ENCODE measurements around the gene TSPAN18. TPM values are rescaled to one million over a fixed set of nuclear protein-coding genes. Genes with fewer than 3 reads are reported as not detected.
A peak's percentile ranks its signal among the peaks of the same experiment; 100 is the strongest.

The TSPAN18 gene
- total RNA-seq, 1 donor from 2014 or later: 717 TPM

GRCh38 chr11:44824300-44824704, 97.5 kb downstream of the TSPAN18 start:
- Mint-ChIP-seq H3K4me1 (ENCODE audit: unreplicated experiment) (peaks cover 94% of the 10 kb centered on the region), H3K27me3 (ENCODE audit: unreplicated experiment) (peaks cover 37% of the 10 kb centered on the region), H3K27ac (ENCODE audit: unreplicated experiment) (peak overlapping the region; percentile 99), H3K4me3 (ENCODE audit: unreplicated experiment) (peak overlapping the region; percentile 59), H3K36me3 (ENCODE audit: low read depth, unreplicated experiment) (peaks cover 65% of the 10 kb centered on the region), H3K9me3 (ENCODE audit: unreplicated experiment) (no peaks in the 10 kb centered on the region)
- peak; percentile 78 for DNase-seq (ENCODE audit: low spot score)
- TF ChIP-seq CTCF (IDR thresholded peaks at IDR 0.05; ENCODE audit: unreplicated experiment): no peak

- Mint-ChIP-seq H3K9me3 (ENCODE audit: unreplicated experiment) (no peaks in the 10 kb centered on the region), H3K27me3 (ENCODE audit: unreplicated experiment) (peaks cover 33% of the 10 kb centered on the region), H3K4me1 (ENCODE audit: unreplicated experiment) (peaks cover 94% of the 10 kb centered on the region), H3K4me3 (ENCODE audit: unreplicated experiment) (peak overlapping the region; percentile 59), H3K36me3 (ENCODE audit: low read depth, unreplicated experiment) (peaks cover 62% of the 10 kb centered on the region), H3K27ac (ENCODE audit: unreplicated experiment) (peak overlapping the region; percentile 99)
- no peak for TF ChIP-seq CTCF (IDR thresholded peaks at IDR 0.05; ENCODE audit: unreplicated experiment)
- DNase-seq (ENCODE audit: low spot score): no peak
These were observed 98.5 kb downstream of the TSPAN18 start for GRCh38 chr11:44825058-44825785.

GRCh38 chr11:44826922-44827643, 100.3 kb downstream of the TSPAN18 start:
- H3K27ac Mint-ChIP-seq (ENCODE audit: unreplicated experiment): peak overlapping the region; percentile 99
- H3K36me3 Mint-ChIP-seq (ENCODE audit: low read depth, unreplicated experiment): peaks cover 52% of the 10 kb centered on the region
- H3K4me1 Mint-ChIP-seq (ENCODE audit: unreplicated experiment): peaks cover 91% of the 10 kb centered on the region
- no peaks in the 10 kb centered on the region for H3K9me3 Mint-ChIP-seq (ENCODE audit: unreplicated experiment)
- DNase-seq (ENCODE audit: low spot score): no peak
- H3K4me3 Mint-ChIP-seq (ENCODE audit: unreplicated experiment): no peak overlapping the region
- peaks cover 30% of the 10 kb centered on the region for H3K27me3 Mint-ChIP-seq (ENCODE audit: unreplicated experiment)
- TF ChIP-seq CTCF (IDR thresholded peaks at IDR 0.05; ENCODE audit: unreplicated experiment): no peak

- Mint-ChIP-seq H3K27me3 (ENCODE audit: unreplicated experiment) (peaks cover 27% of the 10 kb centered on the region), H3K4me1 (ENCODE audit: unreplicated experiment) (peaks cover 96% of the 10 kb centered on the region), H3K4me3 (ENCODE audit: unreplicated experiment) (peak overlapping the region; percentile 74), H3K27ac (ENCODE audit: unreplicated experiment) (no peak overlapping the region), H3K9me3 (ENCODE audit: unreplicated experiment) (no peaks in the 10 kb centered on the region), H3K36me3 (ENCODE audit: low read depth, unreplicated experiment) (peaks cover 58% of the 10 kb centered on the region)
- DNase-seq (ENCODE audit: low spot score): no peak
- no peak for TF ChIP-seq CTCF (IDR thresholded peaks at IDR 0.05; ENCODE audit: unreplicated experiment)
These were observed 101.5 kb downstream of the TSPAN18 start for GRCh38 chr11:44828296-44828695.

GRCh38 chr11:44829838-44830237, 103.1 kb downstream of the TSPAN18 start:
- Mint-ChIP-seq H3K9me3 (ENCODE audit: unreplicated experiment) (no peaks in the 10 kb centered on the region), H3K27me3 (ENCODE audit: unreplicated experiment) (peaks cover 24% of the 10 kb centered on the region), H3K4me1 (ENCODE audit: unreplicated experiment) (peaks cover 92% of the 10 kb centered on the region), H3K27ac (ENCODE audit: unreplicated experiment) (peak overlapping the region; percentile 16), H3K36me3 (ENCODE audit: low read depth, unreplicated experiment) (peaks cover 55% of the 10 kb centered on the region), H3K4me3 (ENCODE audit: unreplicated experiment) (peak overlapping the region; percentile 16)
- TF ChIP-seq CTCF (IDR thresholded peaks at IDR 0.05; ENCODE audit: unreplicated experiment): no peak
- no peak for DNase-seq (ENCODE audit: low spot score)
